ENCODE data around the gene IGHMBP2. TPM values are rescaled to one million over a fixed set of nuclear protein-coding genes. Genes with fewer than 3 reads are reported as not detected.
"Not testable (repeated sequence)": the region's sequence is repeated elsewhere in the genome, so short reads cannot be mapped to it uniquely, and the experiment has no call there.

The IGHMBP2 gene
- total RNA-seq, 2 experiments from 2014 or later, result 24.1 to 24.9 TPM

GRCh38 chr11:68870470-68870869 lies 33.2 kb upstream of the IGHMBP2 start:
- no peak overlapping the region for H3K27ac Mint-ChIP-seq
- peaks cover 10% of the 10 kb centered on the region for H3K4me1 Mint-ChIP-seq
- ChIA-PET CTCF (no interaction called here), POLR2A (no interaction called here)
- H3K9me3 Mint-ChIP-seq, result no peaks in the 10 kb centered on the region
- no peak overlapping the region for H3K4me3 Mint-ChIP-seq
- no peak for DNase-seq
- H3K36me3 Mint-ChIP-seq (ENCODE audit: low read depth), result no peaks in the 10 kb centered on the region
- peaks cover 38% of the 10 kb centered on the region for H3K27me3 Mint-ChIP-seq

GRCh38 chr11:68872216-68873003 lies 31.3 kb upstream of the IGHMBP2 start:
- Mint-ChIP-seq H3K27me3 (peaks cover 38% of the 10 kb centered on the region), H3K9me3 (no peaks in the 10 kb centered on the region), H3K36me3 (ENCODE audit: low read depth) (no peaks in the 10 kb centered on the region), H3K4me1 (peaks cover 10% of the 10 kb centered on the region), H3K4me3 (no peak overlapping the region), H3K27ac (no peak overlapping the region)
- ChIA-PET CTCF (no interaction called here), POLR2A (no interaction called here)
- no peak for DNase-seq

- H3K4me3 Mint-ChIP-seq, result no peak overlapping the region
- DNase-seq, result no peak
- H3K27me3 Mint-ChIP-seq, result peaks cover 1% of the 10 kb centered on the region
- H3K4me1 Mint-ChIP-seq, result no peaks in the 10 kb centered on the region
- no peaks in the 10 kb centered on the region for H3K9me3 Mint-ChIP-seq
- POLR2A ChIA-PET, result interaction anchor here (1.3 kb wide), 1 partner anchor 26 kb away, joined by 4 read pairs; no protein-coding TSS in a partner anchor
- no peaks in the 10 kb centered on the region for H3K36me3 Mint-ChIP-seq (ENCODE audit: low read depth)
- CTCF ChIA-PET, result no interaction called here
- H3K27ac Mint-ChIP-seq, result no peak overlapping the region
Observed at GRCh38 chr11:68878022-68878421, 25.7 kb upstream of the IGHMBP2 start.

- Mint-ChIP-seq H3K27ac (no peak overlapping the region), H3K4me3 (no peak overlapping the region), H3K36me3 (ENCODE audit: low read depth) (no peaks in the 10 kb centered on the region), H3K9me3 (no peaks in the 10 kb centered on the region), H3K27me3 (no peaks in the 10 kb centered on the region), H3K4me1 (no peaks in the 10 kb centered on the region)
- ChIA-PET POLR2A (no interaction called here), CTCF (no interaction called here)
- DNase-seq, result no peak
Observed at GRCh38 chr11:68880851-68881250, 22.8 kb upstream of the IGHMBP2 start.

GRCh38 chr11:68881320-68881719 lies 22.4 kb upstream of the IGHMBP2 start:
- ChIA-PET CTCF (no interaction called here), POLR2A (no interaction called here)
- Mint-ChIP-seq H3K9me3 (no peaks in the 10 kb centered on the region), H3K4me1 (no peaks in the 10 kb centered on the region), H3K4me3 (no peak overlapping the region), H3K27me3 (no peaks in the 10 kb centered on the region), H3K36me3 (ENCODE audit: low read depth) (no peaks in the 10 kb centered on the region), H3K27ac (no peak overlapping the region)
- DNase-seq, result no peak

- no peak for DNase-seq
- CTCF ChIA-PET, result no interaction called here
- POLR2A ChIA-PET, result no interaction called here
- H3K4me3 Mint-ChIP-seq, result no peak overlapping the region
- no peak overlapping the region for H3K27ac Mint-ChIP-seq
- H3K9me3 Mint-ChIP-seq, result no peaks in the 10 kb centered on the region
- no peaks in the 10 kb centered on the region for H3K4me1 Mint-ChIP-seq
- H3K27me3 Mint-ChIP-seq, result no peaks in the 10 kb centered on the region
- no peaks in the 10 kb centered on the region for H3K36me3 Mint-ChIP-seq (ENCODE audit: low read depth)
Observed at GRCh38 chr11:68882391-68882790, 21.3 kb upstream of the IGHMBP2 start.

GRCh38 chr11:68884827-68885226 lies 18.9 kb upstream of the IGHMBP2 start:
- H3K27ac Mint-ChIP-seq; H3K4me3 Mint-ChIP-seq; DNase-seq; H3K9me3 Mint-ChIP-seq; H3K36me3 Mint-ChIP-seq (ENCODE audit: low read depth); H3K27me3 Mint-ChIP-seq; CTCF ChIA-PET; H3K4me1 Mint-ChIP-seq; POLR2A ChIA-PET: not testable (repeated sequence)

GRCh38 chr11:68889948-68890446 lies 13.7 kb upstream of the IGHMBP2 start:
- no peak for DNase-seq
- Mint-ChIP-seq H3K4me3 (no peak overlapping the region), H3K27me3 (no peaks in the 10 kb centered on the region), H3K4me1 (no peaks in the 10 kb centered on the region), H3K27ac (no peak overlapping the region), H3K36me3 (ENCODE audit: low read depth) (peaks cover 17% of the 10 kb centered on the region), H3K9me3 (no peaks in the 10 kb centered on the region)
- POLR2A ChIA-PET, result interaction anchor here (0.5 kb wide), 1 partner anchor 21 kb away, joined by 3 read pairs; no protein-coding TSS in a partner anchor
- CTCF ChIA-PET, result no interaction called here

GRCh38 chr11:68890490-68891231 lies 13.0 kb upstream of the IGHMBP2 start:
- no peak overlapping the region for H3K4me3 Mint-ChIP-seq
- no peak for DNase-seq
- H3K27ac Mint-ChIP-seq, result no peak overlapping the region
- no peaks in the 10 kb centered on the region for H3K27me3 Mint-ChIP-seq
- no peaks in the 10 kb centered on the region for H3K4me1 Mint-ChIP-seq
- H3K9me3 Mint-ChIP-seq, result no peaks in the 10 kb centered on the region
- ChIA-PET CTCF (no interaction called here), POLR2A (interaction anchor here (0.5 kb wide), 1 partner anchor 21 kb away, joined by 3 read pairs; no protein-coding TSS in a partner anchor)
- H3K36me3 Mint-ChIP-seq (ENCODE audit: low read depth), result peaks cover 17% of the 10 kb centered on the region

GRCh38 chr11:68891351-68891948 lies 12.2 kb upstream of the IGHMBP2 start:
- Mint-ChIP-seq H3K4me3 (no peak overlapping the region), H3K4me1 (no peaks in the 10 kb centered on the region), H3K36me3 (ENCODE audit: low read depth) (peaks cover 20% of the 10 kb centered on the region), H3K27ac (no peak overlapping the region), H3K27me3 (no peaks in the 10 kb centered on the region), H3K9me3 (no peaks in the 10 kb centered on the region)
- CTCF ChIA-PET, result no interaction called here
- no peak for DNase-seq
- POLR2A ChIA-PET, result no interaction called here

GRCh38 chr11:68892576-68892975 lies 11.1 kb upstream of the IGHMBP2 start:
- H3K4me1 Mint-ChIP-seq, result no peaks in the 10 kb centered on the region
- CTCF ChIA-PET, result no interaction called here
- no peak overlapping the region for H3K4me3 Mint-ChIP-seq
- H3K27me3 Mint-ChIP-seq, result no peaks in the 10 kb centered on the region
- no peak for DNase-seq
- peaks cover 21% of the 10 kb centered on the region for H3K36me3 Mint-ChIP-seq (ENCODE audit: low read depth)
- POLR2A ChIA-PET, result no interaction called here
- H3K9me3 Mint-ChIP-seq, result no peaks in the 10 kb centered on the region
- H3K27ac Mint-ChIP-seq, result no peak overlapping the region

GRCh38 chr11:68893282-68893681 lies 10.4 kb upstream of the IGHMBP2 start:
- Mint-ChIP-seq H3K4me1 (no peaks in the 10 kb centered on the region), H3K9me3 (no peaks in the 10 kb centered on the region), H3K27me3 (no peaks in the 10 kb centered on the region), H3K27ac (no peak overlapping the region), H3K4me3 (no peak overlapping the region), H3K36me3 (ENCODE audit: low read depth) (peaks cover 25% of the 10 kb centered on the region)
- ChIA-PET CTCF (no interaction called here), POLR2A (no interaction called here)
- DNase-seq, result no peak

GRCh38 chr11:68896171-68896959 lies 7.3 kb upstream of the IGHMBP2 start:
- POLR2A ChIA-PET, result no interaction called here
- CTCF ChIA-PET, result no interaction called here
- DNase-seq, result no peak
- Mint-ChIP-seq H3K9me3 (no peaks in the 10 kb centered on the region), H3K4me3 (no peak overlapping the region), H3K27me3 (no peaks in the 10 kb centered on the region), H3K27ac (no peak overlapping the region), H3K4me1 (peaks cover 5% of the 10 kb centered on the region), H3K36me3 (ENCODE audit: low read depth) (peaks cover 20% of the 10 kb centered on the region)

Data from activated CD4-positive, alpha-beta memory T cell treated with anti-CD3 and anti-CD28 coated beads, Interleukin-2, amount 10 ng/mL, durations not matched to agents 7 days and 5 days (primary cell).